ENCODE data around the gene CCL20.

The CCL20 gene

GRCh38 chr2:227813562-227814353, at the start of gene CCL20:
Gene CCL20 (plus strand): TSS chr2:227813842. CDS start chr2:227813912, 70 bp downstream.
- TF ChIP-seq CTCF (IDR thresholded peaks at IDR 0.05; ENCODE audit: control insufficient read depth, insufficient read depth, low read depth, low read length, missing control alignments): no peak
- no peak within 1 kb of the TSS for H3K4me3 ChIP-seq (ENCODE audit: control insufficient read depth, low read depth, low read length)
- DNase-seq (ENCODE audit: low read depth): no peak

- DNase-seq (ENCODE audit: low read depth): no peak
- TF ChIP-seq CTCF (IDR thresholded peaks at IDR 0.05; ENCODE audit: control insufficient read depth, insufficient read depth, low read depth, low read length, missing control alignments): no peak
- no peak overlapping the region for H3K4me3 ChIP-seq (ENCODE audit: control insufficient read depth, low read depth, low read length)
These were observed 47.8 kb upstream of the CCL20 start for GRCh38 chr2:227765788-227766372.

- TF ChIP-seq CTCF (IDR thresholded peaks at IDR 0.05; ENCODE audit: control insufficient read depth, insufficient read depth, low read depth, low read length, missing control alignments): peak; percentile 87
- DNase-seq (ENCODE audit: low read depth): peak; percentile 11
- no peak overlapping the region for H3K4me3 ChIP-seq (ENCODE audit: control insufficient read depth, low read depth, low read length)
These were observed 47.2 kb upstream of the CCL20 start for GRCh38 chr2:227766373-227766883.

GRCh38 chr2:227767830-227768229, 45.8 kb upstream of the CCL20 start:
- no peak overlapping the region for H3K4me3 ChIP-seq (ENCODE audit: control insufficient read depth, low read depth, low read length)
- DNase-seq (ENCODE audit: low read depth): no peak
- TF ChIP-seq CTCF (IDR thresholded peaks at IDR 0.05; ENCODE audit: control insufficient read depth, insufficient read depth, low read depth, low read length, missing control alignments): no peak

GRCh38 chr2:227772197-227772661, 41.4 kb upstream of the CCL20 start:
- DNase-seq (ENCODE audit: low read depth): no peak
- no peak overlapping the region for H3K4me3 ChIP-seq (ENCODE audit: control insufficient read depth, low read depth, low read length)
- no peak for TF ChIP-seq CTCF (IDR thresholded peaks at IDR 0.05; ENCODE audit: control insufficient read depth, insufficient read depth, low read depth, low read length, missing control alignments)

- no peak overlapping the region for H3K4me3 ChIP-seq (ENCODE audit: control insufficient read depth, low read depth, low read length)
- no peak for DNase-seq (ENCODE audit: low read depth)
- no peak for TF ChIP-seq CTCF (IDR thresholded peaks at IDR 0.05; ENCODE audit: control insufficient read depth, insufficient read depth, low read depth, low read length, missing control alignments)
These were observed 40.7 kb upstream of the CCL20 start for GRCh38 chr2:227772932-227773331.

Measured in AG09309 (cell line).